ENCODE results near the gene PKNOX2.

The PKNOX2 gene

GRCh38 chr11:125270711-125271110 lies 106.2 kb downstream of the PKNOX2 start:
- CTCF ChIA-PET: no interaction called here
- H3K4me3 Mint-ChIP-seq: no peak overlapping the region
- no peak overlapping the region for H3K27ac Mint-ChIP-seq
- peaks cover 37% of the 10 kb centered on the region for H3K27me3 Mint-ChIP-seq
- H3K4me1 Mint-ChIP-seq: no peaks in the 10 kb centered on the region
- no peaks in the 10 kb centered on the region for H3K9me3 Mint-ChIP-seq
- no peaks in the 10 kb centered on the region for H3K36me3 Mint-ChIP-seq
- DNase-seq: no peak

- no peaks in the 10 kb centered on the region for H3K36me3 Mint-ChIP-seq
- peaks cover 28% of the 10 kb centered on the region for H3K27me3 Mint-ChIP-seq
- DNase-seq: no peak
- H3K4me1 Mint-ChIP-seq: no peaks in the 10 kb centered on the region
- H3K9me3 Mint-ChIP-seq: no peaks in the 10 kb centered on the region
- CTCF ChIA-PET: no interaction called here
- H3K27ac Mint-ChIP-seq: no peak overlapping the region
- no peak overlapping the region for H3K4me3 Mint-ChIP-seq
Observed at GRCh38 chr11:125271483-125272091, 107.0 kb downstream of the PKNOX2 start.

GRCh38 chr11:125272092-125272491 lies 107.5 kb downstream of the PKNOX2 start:
- CTCF ChIA-PET: no interaction called here
- Mint-ChIP-seq H3K27ac (no peak overlapping the region), H3K27me3 (peaks cover 23% of the 10 kb centered on the region), H3K9me3 (no peaks in the 10 kb centered on the region), H3K4me1 (no peaks in the 10 kb centered on the region), H3K36me3 (no peaks in the 10 kb centered on the region), H3K4me3 (no peak overlapping the region)
- DNase-seq: no peak

- no peaks in the 10 kb centered on the region for H3K36me3 Mint-ChIP-seq
- no peak for DNase-seq
- H3K27me3 Mint-ChIP-seq: peaks cover 20% of the 10 kb centered on the region
- H3K9me3 Mint-ChIP-seq: no peaks in the 10 kb centered on the region
- CTCF ChIA-PET: no interaction called here
- H3K4me1 Mint-ChIP-seq: no peaks in the 10 kb centered on the region
- H3K4me3 Mint-ChIP-seq: no peak overlapping the region
- no peak overlapping the region for H3K27ac Mint-ChIP-seq
Observed at GRCh38 chr11:125272821-125273220, 108.3 kb downstream of the PKNOX2 start.

GRCh38 chr11:125273519-125274000 lies 109.0 kb downstream of the PKNOX2 start:
- H3K4me1 Mint-ChIP-seq: no peaks in the 10 kb centered on the region

GRCh38 chr11:125274309-125274708 lies 109.8 kb downstream of the PKNOX2 start:
- CTCF ChIA-PET: interaction anchor here (0.7 kb wide), 1 partner anchor 32 kb away, joined by 3 read pairs; no protein-coding TSS in a partner anchor
- H3K4me3 Mint-ChIP-seq: no peak overlapping the region
- peaks cover 10% of the 10 kb centered on the region for H3K27me3 Mint-ChIP-seq
- no peaks in the 10 kb centered on the region for H3K4me1 Mint-ChIP-seq
- H3K9me3 Mint-ChIP-seq: no peaks in the 10 kb centered on the region
- no peaks in the 10 kb centered on the region for H3K36me3 Mint-ChIP-seq
- DNase-seq: no peak
- no peak overlapping the region for H3K27ac Mint-ChIP-seq

More at GRCh38 chr11:125273519-125274000, 109.0 kb downstream of the PKNOX2 start:
- Mint-ChIP-seq H3K9me3 (no peaks in the 10 kb centered on the region), H3K27ac (no peak overlapping the region), H3K36me3 (no peaks in the 10 kb centered on the region), H3K4me3 (no peak overlapping the region), H3K27me3 (peaks cover 17% of the 10 kb centered on the region)
- CTCF ChIA-PET: no interaction called here
- DNase-seq: no peak

- H3K9me3 Mint-ChIP-seq: no peaks in the 10 kb centered on the region
- H3K27me3 Mint-ChIP-seq: peaks cover 7% of the 10 kb centered on the region
- no peak overlapping the region for H3K27ac Mint-ChIP-seq
- no peaks in the 10 kb centered on the region for H3K36me3 Mint-ChIP-seq
- no peaks in the 10 kb centered on the region for H3K4me1 Mint-ChIP-seq
- no peak overlapping the region for H3K4me3 Mint-ChIP-seq
- DNase-seq: no peak
- CTCF ChIA-PET: no interaction called here
Observed at GRCh38 chr11:125274774-125275173, 110.2 kb downstream of the PKNOX2 start.

GRCh38 chr11:125275905-125276618 lies 111.5 kb downstream of the PKNOX2 start:
- no peaks in the 10 kb centered on the region for H3K36me3 Mint-ChIP-seq
- no peak overlapping the region for H3K4me3 Mint-ChIP-seq
- no peak overlapping the region for H3K27ac Mint-ChIP-seq
- H3K27me3 Mint-ChIP-seq: peaks cover 12% of the 10 kb centered on the region
- H3K4me1 Mint-ChIP-seq: no peaks in the 10 kb centered on the region
- no peaks in the 10 kb centered on the region for H3K9me3 Mint-ChIP-seq
- no peak for DNase-seq
- CTCF ChIA-PET: no interaction called here

GRCh38 chr11:125276619-125276976 lies 112.0 kb downstream of the PKNOX2 start:
- H3K27ac Mint-ChIP-seq: no peak overlapping the region

GRCh38 chr11:125279676-125280418 lies 115.3 kb downstream of the PKNOX2 start:
- DNase-seq: no peak
- no peak overlapping the region for H3K27ac Mint-ChIP-seq
- H3K4me3 Mint-ChIP-seq: no peak overlapping the region
- no peaks in the 10 kb centered on the region for H3K4me1 Mint-ChIP-seq
- H3K36me3 Mint-ChIP-seq: no peaks in the 10 kb centered on the region
- H3K27me3 Mint-ChIP-seq: peaks cover 13% of the 10 kb centered on the region
- H3K9me3 Mint-ChIP-seq: no peaks in the 10 kb centered on the region
- CTCF ChIA-PET: no interaction called here

More at GRCh38 chr11:125276619-125276976, 112.0 kb downstream of the PKNOX2 start:
- Mint-ChIP-seq H3K4me1 (no peaks in the 10 kb centered on the region), H3K36me3 (no peaks in the 10 kb centered on the region), H3K27me3 (peaks cover 12% of the 10 kb centered on the region), H3K4me3 (no peak overlapping the region), H3K9me3 (no peaks in the 10 kb centered on the region)
- no peak for DNase-seq
- CTCF ChIA-PET: no interaction called here

- Mint-ChIP-seq H3K9me3 (no peaks in the 10 kb centered on the region), H3K4me3 (no peak overlapping the region), H3K36me3 (no peaks in the 10 kb centered on the region), H3K4me1 (no peaks in the 10 kb centered on the region), H3K27ac (no peak overlapping the region), H3K27me3 (peaks cover 17% of the 10 kb centered on the region)
- no peak for DNase-seq
- CTCF ChIA-PET: no interaction called here
Observed at GRCh38 chr11:125280646-125281045, 116.1 kb downstream of the PKNOX2 start.

GRCh38 chr11:125281831-125282595 lies 117.5 kb downstream of the PKNOX2 start:
- CTCF ChIA-PET: no interaction called here
- Mint-ChIP-seq H3K4me3 (no peak overlapping the region), H3K36me3 (no peaks in the 10 kb centered on the region), H3K27ac (no peak overlapping the region), H3K9me3 (no peaks in the 10 kb centered on the region), H3K4me1 (no peaks in the 10 kb centered on the region), H3K27me3 (peaks cover 17% of the 10 kb centered on the region)
- no peak for DNase-seq

- Mint-ChIP-seq H3K9me3 (no peaks in the 10 kb centered on the region), H3K27me3 (peaks cover 17% of the 10 kb centered on the region), H3K36me3 (no peaks in the 10 kb centered on the region), H3K27ac (no peak overlapping the region), H3K4me1 (no peaks in the 10 kb centered on the region), H3K4me3 (no peak overlapping the region)
- CTCF ChIA-PET: no interaction called here
- no peak for DNase-seq
Observed at GRCh38 chr11:125282596-125282914, 118.0 kb downstream of the PKNOX2 start.

GRCh38 chr11:125284245-125284850 lies 119.8 kb downstream of the PKNOX2 start:
- Mint-ChIP-seq H3K36me3 (no peaks in the 10 kb centered on the region), H3K4me3 (no peak overlapping the region), H3K27ac (no peak overlapping the region), H3K27me3 (peaks cover 18% of the 10 kb centered on the region), H3K4me1 (no peaks in the 10 kb centered on the region), H3K9me3 (no peaks in the 10 kb centered on the region)
- CTCF ChIA-PET: no interaction called here
- DNase-seq: no peak
